Fibroblast of peridontal ligament (primary cell): Measurements from ENCODE around the gene TMEM217.
"Not testable (repeated sequence)": the region's sequence is repeated elsewhere in the genome, so short reads cannot be mapped to it uniquely, and the experiment has no call there.

ENCODE experiments used
- DNase-seq: peaks from one replicate; pipeline ENCODE4 v3.0.0-alpha.2; 2010; ENCODE audit errors: extremely low read depth

TMEM217 gene

GRCh38 chr6:37185949-37186720 is 71.8 kb downstream of the TMEM217 start:
- DNase-seq: not testable (repeated sequence)

GRCh38 chr6:37182736-37183590 is 75.0 kb downstream of the TMEM217 start:
- no peak for DNase-seq

DNA sequence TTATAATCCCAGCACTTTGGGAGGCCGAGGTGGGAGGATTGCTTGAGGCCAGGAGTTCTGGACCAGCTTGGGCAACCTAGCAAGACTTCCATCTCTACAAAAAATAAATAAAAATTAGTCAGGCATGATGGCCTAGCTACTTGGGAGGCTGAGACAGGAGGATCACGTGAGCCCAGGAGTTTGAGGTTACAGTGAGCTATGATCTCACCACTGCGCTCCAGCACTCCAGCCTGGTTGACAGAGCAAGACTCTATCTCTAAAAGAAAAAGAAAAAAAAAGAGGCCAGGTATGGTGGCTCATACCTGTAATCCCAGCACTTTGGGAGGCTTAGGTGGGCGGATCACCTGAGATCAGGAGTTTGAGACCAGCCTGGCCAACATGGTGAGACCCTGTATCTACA is 77.3 kb downstream of the TMEM217 start:
- not testable (repeated sequence) for DNase-seq

GRCh38 chr6:37180075-37180474 is 77.9 kb downstream of the TMEM217 start:
- DNase-seq: no peak

DNA sequence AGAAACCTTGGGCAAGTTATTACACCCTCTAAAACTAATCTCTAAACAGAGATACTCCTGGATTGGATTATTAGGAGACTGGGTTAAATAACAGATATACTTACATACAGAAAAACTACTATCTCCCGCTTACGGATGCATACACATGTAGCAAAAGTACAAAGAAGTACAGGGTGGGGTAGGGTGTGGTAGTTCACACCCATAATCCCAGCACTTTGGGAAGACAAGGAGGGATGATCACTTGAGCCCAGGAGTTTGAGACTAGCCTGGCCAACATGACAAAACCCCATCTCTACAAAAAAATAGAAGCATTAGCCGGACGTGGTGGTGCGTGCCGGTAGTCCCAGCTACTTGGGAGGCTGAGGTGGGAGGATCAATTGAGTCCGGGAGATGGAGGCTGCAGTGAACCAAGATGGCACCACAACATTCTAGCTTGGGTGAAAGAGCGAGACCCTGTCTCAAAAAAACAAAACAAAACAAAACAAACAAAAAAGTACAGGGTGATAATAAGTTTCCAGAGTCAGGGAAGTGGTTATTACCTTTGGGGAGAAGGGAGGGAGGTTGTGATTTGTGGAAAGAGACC is 79.9 kb downstream of the TMEM217 start:
- no peak for DNase-seq

- DNase-seq: no peak
Observed at GRCh38 chr6:37177077-37177934, 80.6 kb downstream of the TMEM217 start.

- no peak for DNase-seq
Observed at GRCh38 chr6:37176268-37177076, 81.5 kb downstream of the TMEM217 start.

DNA sequence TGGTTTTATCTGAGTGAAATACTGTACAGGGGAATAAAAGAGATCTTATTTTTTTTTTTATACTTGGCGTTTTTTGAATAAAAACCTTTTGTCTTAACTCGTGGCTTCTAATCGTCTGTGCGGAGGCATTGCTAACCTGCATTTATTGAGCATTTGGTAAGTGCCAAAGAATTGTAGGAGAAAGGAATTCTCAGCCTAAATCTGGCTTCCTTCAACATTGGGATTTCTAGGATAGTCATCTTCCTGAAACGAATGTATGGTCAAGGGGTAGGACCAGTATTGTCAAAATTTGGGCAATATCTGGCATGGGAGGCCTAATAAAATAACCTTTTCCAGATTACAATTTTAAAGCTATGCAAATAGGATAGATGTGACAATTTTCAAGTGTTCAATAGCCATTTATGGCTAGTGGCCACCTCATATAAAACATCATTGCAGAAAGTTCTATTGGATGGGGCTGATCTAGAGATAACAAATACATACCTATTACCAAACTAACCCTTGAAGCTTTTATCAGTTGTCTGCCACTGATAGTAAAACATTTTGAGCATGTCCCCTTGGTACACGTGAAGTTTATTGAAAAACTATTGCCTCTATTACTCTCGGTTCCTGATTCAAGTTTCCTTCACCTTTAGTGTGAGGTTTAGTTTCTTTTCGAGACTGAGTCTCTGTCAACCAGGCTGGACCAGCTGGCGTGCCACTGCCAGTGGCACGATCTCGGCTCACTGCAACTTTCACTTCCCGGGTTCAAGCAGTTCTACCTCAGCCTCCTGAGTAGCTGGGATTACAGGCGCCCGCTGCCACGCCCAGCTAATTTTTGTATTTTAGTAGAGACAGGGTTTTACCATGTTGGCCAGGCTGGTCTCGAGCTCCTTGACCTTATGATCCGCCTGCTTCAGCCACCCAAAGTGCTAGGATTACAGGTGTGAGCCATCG is 82.3 kb downstream of the TMEM217 start:
- peak; percentile 28 for DNase-seq

- DNase-seq: no peak
Observed at GRCh38 chr6:37174515-37175331, 83.2 kb downstream of the TMEM217 start.

DNA sequence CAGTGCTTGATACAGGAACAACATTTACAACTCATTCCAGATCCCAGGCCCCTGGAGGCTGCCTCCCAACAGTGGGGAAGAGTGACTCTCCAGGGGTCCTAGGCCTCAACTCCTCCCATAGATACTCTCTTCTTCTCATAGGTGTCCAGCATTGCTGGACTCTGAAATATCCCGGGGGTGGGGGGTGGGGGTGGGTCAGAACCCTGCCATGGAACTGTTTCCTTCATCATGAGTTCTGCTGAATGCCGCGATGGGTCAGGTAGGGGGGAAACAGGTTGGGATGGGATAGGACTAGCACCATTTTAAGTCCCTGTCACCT is 83.8 kb downstream of the TMEM217 start:
- no peak for DNase-seq

DNA sequence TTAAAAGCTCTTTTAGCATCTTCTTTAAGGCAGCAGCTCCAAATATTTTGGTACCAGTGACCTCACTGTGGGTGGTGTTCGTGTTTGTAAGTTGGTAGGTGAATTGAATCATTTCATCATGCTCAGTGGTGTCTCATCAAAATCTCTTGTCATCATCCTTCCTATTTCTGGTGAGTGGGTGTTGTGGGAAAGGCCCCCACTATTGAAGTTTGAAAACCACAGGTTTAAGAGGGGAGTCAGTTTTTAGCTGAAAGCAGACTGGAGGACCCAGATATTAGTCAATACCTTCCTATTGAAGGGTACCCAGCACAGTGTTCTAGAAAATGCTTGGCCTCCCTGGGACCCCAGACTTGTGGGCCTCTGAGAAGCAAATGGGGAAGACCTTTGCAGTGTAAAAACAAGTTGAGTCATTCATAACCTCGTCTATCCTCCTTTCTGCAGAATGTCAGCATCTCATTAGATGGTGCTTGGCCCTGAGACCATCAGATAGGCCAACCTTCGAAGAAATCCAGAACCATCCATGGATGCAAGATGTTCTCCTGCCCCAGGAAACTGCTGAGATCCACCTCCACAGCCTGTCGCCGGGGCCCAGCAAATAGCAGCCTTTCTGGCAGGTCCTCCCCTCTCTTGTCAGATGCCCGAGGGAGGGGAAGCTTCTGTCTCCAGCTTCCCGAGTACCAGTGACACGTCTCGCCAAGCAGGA is 84.3 kb downstream of the TMEM217 start:
- no peak for DNase-seq

DNA sequence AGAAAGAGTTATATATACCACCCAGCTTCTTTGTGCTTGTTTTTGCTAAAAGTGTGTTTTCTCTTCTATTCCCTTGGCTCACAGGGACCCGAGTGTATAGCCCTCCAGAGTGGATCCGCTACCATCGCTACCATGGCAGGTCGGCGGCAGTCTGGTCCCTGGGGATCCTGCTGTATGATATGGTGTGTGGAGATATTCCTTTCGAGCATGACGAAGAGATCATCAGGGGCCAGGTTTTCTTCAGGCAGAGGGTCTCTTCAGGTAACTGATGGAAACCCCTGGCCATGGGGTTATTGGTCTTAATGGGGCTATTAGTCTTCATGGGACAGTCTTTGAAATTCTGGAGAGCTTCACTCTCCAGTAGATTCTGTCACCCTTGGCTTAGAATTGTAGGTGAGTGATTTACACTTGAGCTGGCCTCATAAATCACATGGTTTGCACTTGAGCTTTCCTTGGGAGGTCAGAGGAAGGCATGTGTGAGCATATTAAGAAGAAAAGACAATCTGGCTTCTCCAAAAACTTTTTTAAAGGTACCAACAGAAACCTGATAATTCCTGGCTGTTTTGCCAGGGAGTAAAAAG is 84.9 kb downstream of the TMEM217 start:
- DNase-seq: no peak

DNA sequence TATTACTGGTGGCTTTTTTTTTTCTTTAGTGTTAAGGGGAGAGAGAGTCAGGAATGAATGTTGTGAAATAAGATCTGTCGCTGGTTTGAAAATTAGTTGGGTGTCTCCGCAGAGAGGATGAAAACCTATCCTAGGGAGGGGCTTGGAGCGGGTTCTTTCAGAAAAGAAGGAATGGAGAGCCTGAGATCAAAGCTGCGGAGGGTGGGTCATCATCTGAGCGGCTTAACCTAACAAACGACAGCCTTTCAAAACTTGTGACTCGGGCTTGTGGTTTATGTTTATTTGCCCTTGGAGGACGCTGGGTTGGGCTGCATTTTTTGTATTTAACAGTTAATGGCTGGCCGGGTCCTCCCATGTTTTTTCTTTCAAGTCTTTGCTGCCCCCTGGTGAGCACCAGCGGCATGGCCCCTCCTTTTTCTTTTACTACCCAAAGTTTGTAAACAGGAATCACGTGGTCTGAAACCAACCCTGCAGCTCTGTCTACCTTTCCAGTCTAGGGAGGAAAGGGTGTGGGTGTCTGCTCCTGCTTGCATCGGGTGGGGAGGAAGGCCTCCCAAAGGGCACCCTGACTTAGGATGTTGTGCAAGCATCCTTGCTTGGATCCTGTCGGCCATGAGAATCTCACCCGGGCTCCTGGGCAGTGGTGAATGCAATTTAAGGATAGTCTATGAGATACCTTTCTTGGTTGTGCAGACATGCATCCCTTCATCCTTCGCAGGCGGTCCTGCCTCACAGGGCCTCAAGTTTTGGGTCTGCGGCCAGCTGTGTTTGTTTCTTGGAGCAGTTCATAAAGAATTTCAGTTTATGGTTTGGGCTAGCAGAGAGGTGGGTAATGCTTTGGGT is 85.8 kb downstream of the TMEM217 start:
- peak; percentile 96 for DNase-seq

DNA sequence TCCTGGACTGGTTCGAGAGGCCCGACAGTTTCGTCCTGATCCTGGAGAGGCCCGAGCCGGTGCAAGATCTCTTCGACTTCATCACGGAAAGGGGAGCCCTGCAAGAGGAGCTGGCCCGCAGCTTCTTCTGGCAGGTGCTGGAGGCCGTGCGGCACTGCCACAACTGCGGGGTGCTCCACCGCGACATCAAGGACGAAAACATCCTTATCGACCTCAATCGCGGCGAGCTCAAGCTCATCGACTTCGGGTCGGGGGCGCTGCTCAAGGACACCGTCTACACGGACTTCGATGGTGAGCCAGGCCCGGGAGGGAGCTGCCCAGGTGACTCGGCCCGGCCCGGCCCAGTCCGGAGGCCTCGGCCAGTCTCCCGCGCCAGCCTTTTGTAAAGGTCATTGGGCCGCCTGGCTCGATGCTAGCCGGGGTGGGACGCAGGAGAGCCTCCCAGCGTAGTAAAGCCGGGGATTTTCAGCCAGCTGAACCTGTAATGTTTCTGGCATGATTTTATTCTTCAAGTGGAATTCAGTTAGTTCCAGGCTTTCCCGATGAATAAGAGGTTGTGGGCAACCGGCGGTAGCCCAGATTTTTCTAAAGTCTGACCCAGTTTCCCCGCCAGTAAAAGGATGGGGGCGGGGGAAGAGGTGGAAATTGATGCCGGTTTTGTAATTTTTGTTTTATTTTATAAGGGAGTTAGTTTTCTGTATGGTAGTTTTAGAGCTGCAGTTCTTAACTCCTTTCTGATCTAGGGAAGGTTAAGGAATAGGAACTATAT is 86.6 kb downstream of the TMEM217 start:
- DNase-seq: peak; percentile 56

DNA sequence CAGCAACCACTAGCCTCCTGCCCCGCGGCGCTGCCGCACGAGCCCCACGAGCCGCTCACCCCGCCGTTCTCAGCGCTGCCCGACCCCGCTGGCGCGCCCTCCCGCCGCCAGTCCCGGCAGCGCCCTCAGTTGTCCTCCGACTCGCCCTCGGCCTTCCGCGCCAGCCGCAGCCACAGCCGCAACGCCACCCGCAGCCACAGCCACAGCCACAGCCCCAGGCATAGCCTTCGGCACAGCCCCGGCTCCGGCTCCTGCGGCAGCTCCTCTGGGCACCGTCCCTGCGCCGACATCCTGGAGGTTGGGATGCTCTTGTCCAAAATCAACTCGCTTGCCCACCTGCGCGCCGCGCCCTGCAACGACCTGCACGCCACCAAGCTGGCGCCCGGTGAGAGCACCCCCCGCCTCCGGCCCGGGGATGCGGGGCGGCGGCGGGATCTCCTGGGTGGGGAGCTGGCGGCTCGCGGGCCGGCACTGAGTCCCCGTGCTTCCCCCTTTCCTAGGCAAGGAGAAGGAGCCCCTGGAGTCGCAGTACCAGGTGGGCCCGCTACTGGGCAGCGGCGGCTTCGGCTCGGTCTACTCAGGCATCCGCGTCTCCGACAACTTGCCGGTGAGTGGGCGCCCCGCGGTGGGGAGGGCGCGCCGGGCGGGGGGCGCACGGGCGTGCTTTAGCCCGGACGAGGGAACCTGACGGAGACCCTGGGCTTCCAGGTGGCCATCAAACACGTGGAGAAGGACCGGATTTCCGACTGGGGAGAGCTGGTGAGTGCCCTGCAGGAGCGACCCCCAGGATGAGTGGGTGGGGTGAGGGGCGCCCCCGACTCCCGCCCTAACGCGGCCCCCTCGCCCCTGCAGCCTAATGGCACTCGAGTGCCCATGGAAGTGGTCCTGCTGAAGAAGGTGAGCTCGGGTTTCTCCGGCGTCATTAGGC is 87.4 kb downstream of the TMEM217 start:
- DNase-seq: no peak
